GM23338 (cell line): Measurements from ENCODE around the gene PAIP1. TPM values are rescaled to one million over a fixed set of nuclear protein-coding genes. Genes with fewer than 3 reads are reported as not detected.

Experiments
- ATAC-seq: fragments of 200-7000 bp; cut with Tn5 transposase; 3 replicates; pipeline ENCODE4 v1.9.1; 2020
- DNase-seq: peaks from one replicate; pipeline ENCODE4 v3.0.0-alpha.2; 2015; ENCODE audit warnings: low spot score
- H2AFZ ChIP-seq: fragments of 200-600 bp; sonication (generic); 2 replicates; pipeline ENCODE4 v1.8.0; 2016; ENCODE audit warnings: antibody characterized with exemption, mild to moderate bottlenecking, moderate library complexity
- H3F3A ChIP-seq: fragments of 200-600 bp; sonication (generic); replicated peaks from 2 replicates; pipeline ENCODE4 v1.8.0; 2017; ENCODE audit warnings: antibody characterized with exemption, mixed run types, low read depth
- H3K27ac ChIP-seq: fragments of 200-600 bp; sonication (generic); 2 replicates; pipeline ENCODE4 v1.6.1; 2016; ENCODE audit warnings: low read depth
- H3K27me3 ChIP-seq: fragments of 200-600 bp; sonication (generic); 2 replicates; pipeline ENCODE4 v1.8.0; 2016; ENCODE audit warnings: mild to moderate bottlenecking, mixed run types, moderate library complexity; ENCODE audit not compliant: insufficient read depth
- H3K36me3 ChIP-seq: fragments of 200-600 bp; sonication (generic); 2 replicates; pipeline ENCODE4 v1.8.0; 2016; ENCODE audit warnings: mild to moderate bottlenecking; ENCODE audit not compliant: insufficient read depth
- H3K4me1 ChIP-seq: fragments of 200-600 bp; sonication (generic); 2 replicates; pipeline ENCODE4 v1.8.0; 2016; ENCODE audit warnings: mild to moderate bottlenecking, moderate library complexity; ENCODE audit not compliant: insufficient read depth
- H3K4me2 ChIP-seq: fragments of 200-600 bp; sonication (generic); 2 replicates; pipeline ENCODE4 v1.7.1; 2017; ENCODE audit warnings: mixed run types
- H3K4me3 ChIP-seq: fragments of 200-600 bp; sonication (generic); 2 replicates; pipeline ENCODE4 v1.6.1; 2016; ENCODE audit warnings: mixed run types
- H3K79me2 ChIP-seq: fragments of 200-600 bp; sonication (generic); replicated peaks from 2 replicates; pipeline ENCODE4 v1.8.0; 2017; ENCODE audit warnings: mild to moderate bottlenecking; ENCODE audit not compliant: insufficient read depth
- H3K9me2 ChIP-seq: fragments of 200-600 bp; sonication (generic); 2 replicates; pipeline ENCODE4 v1.8.0; 2017; ENCODE audit not compliant: insufficient read depth
- H4K20me1 ChIP-seq: fragments of 200-600 bp; sonication (generic); replicated peaks from 2 replicates; pipeline ENCODE4 v1.8.0; 2017; ENCODE audit warnings: mild to moderate bottlenecking; ENCODE audit not compliant: insufficient read depth
- H3K27ac Mint-ChIP-seq: 2 replicates; pipeline ENCODE4 v1.8.0; 2020; ENCODE audit warnings: inconsistent platforms, mild to moderate bottlenecking, moderate library complexity, mixed read lengths
- H3K27me3 Mint-ChIP-seq: 3 replicates; pipeline ENCODE4 v1.8.0; 2022; ENCODE audit warnings: low read depth, mild to moderate bottlenecking, moderate library complexity, mixed read lengths, inconsistent platforms; ENCODE audit not compliant: insufficient read depth, poor library complexity
- H3K36me3 Mint-ChIP-seq: 3 replicates; pipeline ENCODE4 v1.8.0; 2021; ENCODE audit warnings: low read depth, mild to moderate bottlenecking, inconsistent platforms, moderate library complexity, mixed read lengths
- H3K4me1 Mint-ChIP-seq: 3 replicates; pipeline ENCODE4 v1.8.0; 2020; ENCODE audit warnings: mild to moderate bottlenecking, inconsistent platforms, mixed read lengths
- H3K4me3 Mint-ChIP-seq: 3 replicates; pipeline ENCODE4 v1.8.0; 2021; ENCODE audit warnings: moderate library complexity, mild to moderate bottlenecking, inconsistent platforms, mixed read lengths
- H3K9me3 Mint-ChIP-seq: 3 replicates; pipeline ENCODE4 v1.8.0; 2020; ENCODE audit warnings: moderate library complexity, mild to moderate bottlenecking, inconsistent platforms, mixed read lengths
- CREB1 ChIP-seq: fragments of 250-450 bp; sonication (Bioruptor Pico); IDR thresholded peaks from 2 replicates; pipeline ENCODE4 v1.5.0; 2020; ENCODE audit warnings: low read depth, mild to moderate bottlenecking, moderate library complexity
- polyA plus RNA-seq: library from polyadenylated mRNA; unstranded; fragments of >200 nt; fragmentation: Nextera tagmentation; extraction: Ambion mirVana; gene quantifications from 2 replicates; pipeline ENCODE4 v1.2.1, GENCODE V29; 2016
- total RNA-seq: library from RNA; depleted of rRNA; stranded (reverse); fragments of >200 nt; shearing (Covaris generic); gene quantifications from 2 replicates; pipeline ENCODE4 v1.2.3, GENCODE V29; 2014
- TF ChIP-seq, protein P1 (sequence below), 2 experiments: fragments of 200-600 bp in 1 of 2; sonication (generic) in 1 of 2; conservative IDR thresholded peaks; 2 replicates each; pipeline versions ENCODE4 v1.5.1 to v1.6.1; 2016 to 2017; ENCODE audit warnings: antibody characterized with exemption in 2 of 2, low read depth in 2 of 2, mild to moderate bottlenecking in 2 of 2, moderate library complexity in 1 of 2
- TF ChIP-seq, protein P2 (sequence below): IDR thresholded peaks from 2 replicates; pipeline ENCODE4 v1.6.1; 2016; ENCODE audit warnings: antibody characterized with exemption
- TF ChIP-seq, protein P3 (sequence below): fragments of 250-450 bp; sonication (Bioruptor Pico); IDR thresholded peaks from 2 replicates; pipeline ENCODE4 v1.5.0; 2020; ENCODE audit warnings: mild to moderate bottlenecking, moderate library complexity
- TF ChIP-seq, protein P4 (sequence below): IDR thresholded peaks from one replicate; pipeline ENCODE4 v1.6.1; 2018; ENCODE audit warnings: antibody characterized with exemption; ENCODE audit not compliant: unreplicated experiment

The PAIP1 gene
- total and polyA plus RNA-seq, 2 experiments from 2014 or later: 108 to 140 TPM

DNA sequence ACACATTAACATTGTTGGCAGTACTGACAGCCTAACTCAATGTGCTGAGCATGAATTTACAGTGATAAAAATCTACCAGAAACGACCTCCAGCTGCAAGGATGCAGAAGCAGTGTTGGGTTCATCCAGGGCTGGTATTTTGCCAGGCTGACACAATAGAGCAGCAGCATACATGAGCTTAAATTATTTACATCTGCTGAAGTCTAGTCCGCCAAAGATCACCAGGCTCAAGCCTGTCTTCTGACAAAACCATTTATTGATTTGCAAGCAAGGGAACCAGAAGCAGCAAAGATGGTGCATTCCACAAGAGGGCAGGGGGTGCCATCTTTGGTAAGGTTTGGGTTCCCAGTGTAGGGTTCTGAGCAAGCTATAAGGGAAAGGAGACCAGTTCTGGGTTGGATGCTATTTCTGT lies 33.2 kb downstream of the PAIP1 start:
- no peaks in the 10 kb centered on the region for H3F3A ChIP-seq
- H3K4me1 ChIP-seq: no peaks in the 10 kb centered on the region
- H4K20me1 ChIP-seq: no peaks in the 10 kb centered on the region
- TF ChIP-seq, protein P1, sequence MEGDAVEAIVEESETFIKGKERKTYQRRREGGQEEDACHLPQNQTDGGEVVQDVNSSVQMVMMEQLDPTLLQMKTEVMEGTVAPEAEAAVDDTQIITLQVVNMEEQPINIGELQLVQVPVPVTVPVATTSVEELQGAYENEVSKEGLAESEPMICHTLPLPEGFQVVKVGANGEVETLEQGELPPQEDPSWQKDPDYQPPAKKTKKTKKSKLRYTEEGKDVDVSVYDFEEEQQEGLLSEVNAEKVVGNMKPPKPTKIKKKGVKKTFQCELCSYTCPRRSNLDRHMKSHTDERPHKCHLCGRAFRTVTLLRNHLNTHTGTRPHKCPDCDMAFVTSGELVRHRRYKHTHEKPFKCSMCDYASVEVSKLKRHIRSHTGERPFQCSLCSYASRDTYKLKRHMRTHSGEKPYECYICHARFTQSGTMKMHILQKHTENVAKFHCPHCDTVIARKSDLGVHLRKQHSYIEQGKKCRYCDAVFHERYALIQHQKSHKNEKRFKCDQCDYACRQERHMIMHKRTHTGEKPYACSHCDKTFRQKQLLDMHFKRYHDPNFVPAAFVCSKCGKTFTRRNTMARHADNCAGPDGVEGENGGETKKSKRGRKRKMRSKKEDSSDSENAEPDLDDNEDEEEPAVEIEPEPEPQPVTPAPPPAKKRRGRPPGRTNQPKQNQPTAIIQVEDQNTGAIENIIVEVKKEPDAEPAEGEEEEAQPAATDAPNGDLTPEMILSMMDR (conservative IDR thresholded peaks at IDR 0.05; ENCODE audit: low read depth in 2 of 2): no peak
- TF ChIP-seq, protein P2, sequence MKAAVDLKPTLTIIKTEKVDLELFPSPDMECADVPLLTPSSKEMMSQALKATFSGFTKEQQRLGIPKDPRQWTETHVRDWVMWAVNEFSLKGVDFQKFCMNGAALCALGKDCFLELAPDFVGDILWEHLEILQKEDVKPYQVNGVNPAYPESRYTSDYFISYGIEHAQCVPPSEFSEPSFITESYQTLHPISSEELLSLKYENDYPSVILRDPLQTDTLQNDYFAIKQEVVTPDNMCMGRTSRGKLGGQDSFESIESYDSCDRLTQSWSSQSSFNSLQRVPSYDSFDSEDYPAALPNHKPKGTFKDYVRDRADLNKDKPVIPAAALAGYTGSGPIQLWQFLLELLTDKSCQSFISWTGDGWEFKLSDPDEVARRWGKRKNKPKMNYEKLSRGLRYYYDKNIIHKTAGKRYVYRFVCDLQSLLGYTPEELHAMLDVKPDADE: no peak
- TF ChIP-seq, protein P3, sequence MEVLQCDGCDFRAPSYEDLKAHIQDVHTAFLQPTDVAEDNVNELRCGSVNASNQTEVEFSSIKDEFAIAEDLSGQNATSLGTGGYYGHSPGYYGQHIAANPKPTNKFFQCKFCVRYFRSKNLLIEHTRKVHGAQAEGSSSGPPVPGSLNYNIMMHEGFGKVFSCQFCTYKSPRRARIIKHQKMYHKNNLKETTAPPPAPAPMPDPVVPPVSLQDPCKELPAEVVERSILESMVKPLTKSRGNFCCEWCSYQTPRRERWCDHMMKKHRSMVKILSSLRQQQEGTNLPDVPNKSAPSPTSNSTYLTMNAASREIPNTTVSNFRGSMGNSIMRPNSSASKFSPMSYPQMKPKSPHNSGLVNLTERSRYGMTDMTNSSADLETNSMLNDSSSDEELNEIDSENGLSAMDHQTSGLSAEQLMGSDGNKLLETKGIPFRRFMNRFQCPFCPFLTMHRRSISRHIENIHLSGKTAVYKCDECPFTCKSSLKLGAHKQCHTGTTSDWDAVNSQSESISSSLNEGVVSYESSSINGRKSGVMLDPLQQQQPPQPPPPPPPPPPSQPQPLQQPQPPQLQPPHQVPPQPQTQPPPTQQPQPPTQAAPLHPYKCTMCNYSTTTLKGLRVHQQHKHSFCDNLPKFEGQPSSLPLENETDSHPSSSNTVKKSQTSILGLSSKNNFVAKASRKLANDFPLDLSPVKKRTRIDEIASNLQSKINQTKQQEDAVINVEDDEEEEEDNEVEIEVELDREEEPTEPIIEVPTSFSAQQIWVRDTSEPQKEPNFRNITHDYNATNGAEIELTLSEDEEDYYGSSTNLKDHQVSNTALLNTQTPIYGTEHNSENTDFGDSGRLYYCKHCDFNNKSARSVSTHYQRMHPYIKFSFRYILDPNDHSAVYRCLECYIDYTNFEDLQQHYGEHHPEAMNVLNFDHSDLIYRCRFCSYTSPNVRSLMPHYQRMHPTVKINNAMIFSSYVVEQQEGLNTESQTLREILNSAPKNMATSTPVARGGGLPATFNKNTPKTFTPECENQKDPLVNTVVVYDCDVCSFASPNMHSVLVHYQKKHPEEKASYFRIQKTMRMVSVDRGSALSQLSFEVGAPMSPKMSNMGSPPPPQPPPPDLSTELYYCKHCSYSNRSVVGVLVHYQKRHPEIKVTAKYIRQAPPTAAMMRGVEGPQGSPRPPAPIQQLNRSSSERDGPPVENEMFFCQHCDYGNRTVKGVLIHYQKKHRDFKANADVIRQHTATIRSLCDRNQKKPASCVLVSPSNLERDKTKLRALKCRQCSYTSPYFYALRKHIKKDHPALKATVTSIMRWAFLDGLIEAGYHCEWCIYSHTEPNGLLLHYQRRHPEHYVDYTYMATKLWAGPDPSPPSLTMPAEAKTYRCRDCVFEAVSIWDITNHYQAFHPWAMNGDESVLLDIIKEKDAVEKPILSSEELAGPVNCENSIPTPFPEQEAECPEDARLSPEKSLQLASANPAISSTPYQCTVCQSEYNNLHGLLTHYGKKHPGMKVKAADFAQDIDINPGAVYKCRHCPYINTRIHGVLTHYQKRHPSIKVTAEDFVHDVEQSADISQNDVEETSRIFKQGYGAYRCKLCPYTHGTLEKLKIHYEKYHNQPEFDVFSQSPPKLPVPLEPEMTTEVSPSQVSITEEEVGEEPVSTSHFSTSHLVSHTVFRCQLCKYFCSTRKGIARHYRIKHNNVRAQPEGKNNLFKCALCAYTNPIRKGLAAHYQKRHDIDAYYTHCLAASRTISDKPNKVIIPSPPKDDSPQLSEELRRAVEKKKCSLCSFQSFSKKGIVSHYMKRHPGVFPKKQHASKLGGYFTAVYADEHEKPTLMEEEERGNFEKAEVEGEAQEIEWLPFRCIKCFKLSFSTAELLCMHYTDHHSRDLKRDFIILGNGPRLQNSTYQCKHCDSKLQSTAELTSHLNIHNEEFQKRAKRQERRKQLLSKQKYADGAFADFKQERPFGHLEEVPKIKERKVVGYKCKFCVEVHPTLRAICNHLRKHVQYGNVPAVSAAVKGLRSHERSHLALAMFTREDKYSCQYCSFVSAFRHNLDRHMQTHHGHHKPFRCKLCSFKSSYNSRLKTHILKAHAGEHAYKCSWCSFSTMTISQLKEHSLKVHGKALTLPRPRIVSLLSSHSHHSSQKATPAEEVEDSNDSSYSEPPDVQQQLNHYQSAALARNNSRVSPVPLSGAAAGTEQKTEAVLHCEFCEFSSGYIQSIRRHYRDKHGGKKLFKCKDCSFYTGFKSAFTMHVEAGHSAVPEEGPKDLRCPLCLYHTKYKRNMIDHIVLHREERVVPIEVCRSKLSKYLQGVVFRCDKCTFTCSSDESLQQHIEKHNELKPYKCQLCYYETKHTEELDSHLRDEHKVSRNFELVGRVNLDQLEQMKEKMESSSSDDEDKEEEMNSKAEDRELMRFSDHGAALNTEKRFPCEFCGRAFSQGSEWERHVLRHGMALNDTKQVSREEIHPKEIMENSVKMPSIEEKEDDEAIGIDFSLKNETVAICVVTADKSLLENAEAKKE (CRISPR knock-in tag): no peak
- TF ChIP-seq, protein P4, sequence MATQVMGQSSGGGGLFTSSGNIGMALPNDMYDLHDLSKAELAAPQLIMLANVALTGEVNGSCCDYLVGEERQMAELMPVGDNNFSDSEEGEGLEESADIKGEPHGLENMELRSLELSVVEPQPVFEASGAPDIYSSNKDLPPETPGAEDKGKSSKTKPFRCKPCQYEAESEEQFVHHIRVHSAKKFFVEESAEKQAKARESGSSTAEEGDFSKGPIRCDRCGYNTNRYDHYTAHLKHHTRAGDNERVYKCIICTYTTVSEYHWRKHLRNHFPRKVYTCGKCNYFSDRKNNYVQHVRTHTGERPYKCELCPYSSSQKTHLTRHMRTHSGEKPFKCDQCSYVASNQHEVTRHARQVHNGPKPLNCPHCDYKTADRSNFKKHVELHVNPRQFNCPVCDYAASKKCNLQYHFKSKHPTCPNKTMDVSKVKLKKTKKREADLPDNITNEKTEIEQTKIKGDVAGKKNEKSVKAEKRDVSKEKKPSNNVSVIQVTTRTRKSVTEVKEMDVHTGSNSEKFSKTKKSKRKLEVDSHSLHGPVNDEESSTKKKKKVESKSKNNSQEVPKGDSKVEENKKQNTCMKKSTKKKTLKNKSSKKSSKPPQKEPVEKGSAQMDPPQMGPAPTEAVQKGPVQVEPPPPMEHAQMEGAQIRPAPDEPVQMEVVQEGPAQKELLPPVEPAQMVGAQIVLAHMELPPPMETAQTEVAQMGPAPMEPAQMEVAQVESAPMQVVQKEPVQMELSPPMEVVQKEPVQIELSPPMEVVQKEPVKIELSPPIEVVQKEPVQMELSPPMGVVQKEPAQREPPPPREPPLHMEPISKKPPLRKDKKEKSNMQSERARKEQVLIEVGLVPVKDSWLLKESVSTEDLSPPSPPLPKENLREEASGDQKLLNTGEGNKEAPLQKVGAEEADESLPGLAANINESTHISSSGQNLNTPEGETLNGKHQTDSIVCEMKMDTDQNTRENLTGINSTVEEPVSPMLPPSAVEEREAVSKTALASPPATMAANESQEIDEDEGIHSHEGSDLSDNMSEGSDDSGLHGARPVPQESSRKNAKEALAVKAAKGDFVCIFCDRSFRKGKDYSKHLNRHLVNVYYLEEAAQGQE: no peak
- TF ChIP-seq CREB1 (CRISPR knock-in tag): no peak
- Mint-ChIP-seq H3K27me3 (peaks cover 3% of the 10 kb centered on the region), H3K9me3 (peaks cover 3% of the 10 kb centered on the region), H3K36me3 (peaks cover 42% of the 10 kb centered on the region), H3K4me1 (no peaks in the 10 kb centered on the region), H3K4me3 (no peak overlapping the region), H3K27ac (no peak overlapping the region)
- DNase-seq: no peak
- H3K27me3 ChIP-seq: no peaks in the 10 kb centered on the region
- no peaks in the 10 kb centered on the region for H3K79me2 ChIP-seq
- no peak overlapping the region for H2AFZ ChIP-seq
- no peak overlapping the region for H3K27ac ChIP-seq
- no peak overlapping the region for H3K4me3 ChIP-seq
- no peaks in the 10 kb centered on the region for H3K9me2 ChIP-seq
- no peak for ATAC-seq
- H3K36me3 ChIP-seq: peaks cover 14% of the 10 kb centered on the region; the same call in 1 of the 2 replicates
- no peak overlapping the region for H3K4me2 ChIP-seq
